ENCODE measurements around the gene ZDHHC18. TPM values are rescaled to one million over a fixed set of nuclear protein-coding genes. Genes with fewer than 3 reads are reported as not detected.
A peak's percentile ranks its signal among the peaks of the same experiment; 100 is the strongest.

ZDHHC18 gene
- total RNA-seq, 4 donors from 2014 or later: 14.1 to 28.4 (median 18.8) TPM

DNA sequence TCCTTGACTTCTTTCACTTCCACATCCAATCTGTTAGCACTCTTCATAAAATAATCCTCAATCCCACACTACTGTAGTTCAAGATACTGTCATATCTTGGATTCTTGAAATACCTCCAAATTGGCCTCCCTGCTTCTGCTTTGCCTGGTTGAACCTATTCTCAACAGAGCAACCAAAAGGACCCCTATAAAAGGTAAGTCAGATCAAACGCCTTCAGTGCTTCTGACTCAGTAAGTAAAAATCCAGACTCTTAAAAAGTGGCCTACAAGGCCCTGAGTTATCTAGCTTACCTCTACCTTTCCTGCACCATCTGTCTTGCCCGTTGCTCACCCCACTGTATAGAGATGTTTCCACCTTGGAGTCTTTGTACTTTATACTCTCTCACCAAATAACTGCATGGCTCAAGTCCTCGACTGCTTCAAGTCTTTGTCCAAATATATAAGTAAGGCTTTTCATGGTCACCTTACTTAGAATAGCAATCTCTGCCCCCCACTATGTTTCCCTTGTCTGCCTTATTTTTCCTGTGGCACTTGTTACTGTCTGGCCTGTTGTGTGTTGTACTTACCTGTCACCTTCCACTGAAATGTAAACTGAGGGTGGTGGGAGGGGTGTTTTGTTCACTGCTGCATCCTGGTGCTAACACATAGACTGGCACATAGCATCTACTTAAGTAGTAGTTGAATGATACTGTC lies 43.8 kb upstream of the ZDHHC18 start:
- no peak for TF ChIP-seq POLR2A (IDR thresholded peaks at IDR 0.05)
- no peak for TF ChIP-seq CTCF (IDR thresholded peaks at IDR 0.05)
- intact Hi-C loops (cut with DNase I; ENCODE audit: low total_unique reads): loop anchor here (10.0 kb wide), 1 partner anchor 88 kb away; the partner anchor contains the start of gene ARID1A
- no peak for DNase-seq (ENCODE audit: low spot score in 2 of 2)
- 79 to 80% methylated on average over 3 of the region's 3 CpGs for WGBS, 2 donors
- no peak overlapping the region for H3K4me3 ChIP-seq (ENCODE audit: low read depth, poor library complexity, severe bottlenecking)

GRCh38 chr1:26783646-26784022 lies 42.9 kb upstream of the ZDHHC18 start:
- no peak overlapping the region for H3K4me3 ChIP-seq (ENCODE audit: low read depth, poor library complexity, severe bottlenecking)
- no peak for DNase-seq (ENCODE audit: low spot score in 2 of 2)
- intact Hi-C loops (cut with DNase I; ENCODE audit: low total_unique reads): loop anchor here (10.0 kb wide), 1 partner anchor 89 kb away; the partner anchor contains the start of gene ARID1A
- 84 to 85% methylated on average over 5 of the region's 5 CpGs for WGBS, 2 donors
- TF ChIP-seq CTCF (IDR thresholded peaks at IDR 0.05) (no peak), POLR2A (IDR thresholded peaks at IDR 0.05) (no peak)

DNA sequence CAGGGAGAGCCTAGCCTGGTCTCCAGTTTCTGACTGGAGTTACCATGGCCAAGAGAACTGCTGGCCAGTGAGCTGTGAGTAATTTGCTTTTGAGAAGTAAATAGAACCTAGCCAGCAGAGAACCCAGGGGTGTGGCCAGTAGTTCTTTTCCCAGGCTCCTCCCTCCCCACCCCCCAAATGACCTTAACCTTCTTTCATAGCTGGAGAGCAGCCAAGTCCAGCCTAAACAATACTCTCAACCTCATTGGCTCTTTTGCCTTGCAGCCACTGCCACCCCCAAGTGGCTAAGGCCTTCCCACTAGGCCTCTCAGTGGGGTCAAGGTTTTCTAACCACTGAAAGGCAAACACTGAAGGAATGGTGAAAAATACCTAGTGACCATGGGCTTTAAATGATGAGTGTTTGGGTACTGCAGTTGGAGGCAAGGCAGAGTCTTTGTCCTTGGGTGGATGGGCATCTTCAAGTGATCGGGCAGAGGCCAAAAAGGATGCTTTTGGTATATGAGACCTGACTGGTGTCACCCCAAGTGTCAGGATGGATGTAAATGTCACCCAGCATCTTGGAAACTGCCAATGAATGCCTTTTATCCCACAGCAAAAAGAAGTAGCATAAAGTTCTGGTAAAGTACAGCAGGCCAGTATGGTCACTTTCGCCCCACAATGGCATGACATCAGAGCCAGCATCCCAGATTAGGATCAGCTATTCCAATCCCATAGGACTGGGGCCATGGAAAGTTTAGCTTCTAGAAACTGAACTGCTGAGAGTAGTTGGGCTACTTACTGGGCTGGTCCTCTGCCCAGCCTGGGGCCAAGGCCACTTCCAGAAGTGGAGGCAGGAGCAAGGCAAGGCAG lies 42.2 kb upstream of the ZDHHC18 start:
- DNase-seq (ENCODE audit: low spot score in 2 of 2): peak in 1 of 2 donors; percentile 51
- no peak overlapping the region for H3K4me3 ChIP-seq (ENCODE audit: low read depth, poor library complexity, severe bottlenecking)
- 100% methylated on average over 2 of the region's 2 CpGs for WGBS, 2 donors
- no peak for TF ChIP-seq POLR2A (IDR thresholded peaks at IDR 0.05)
- TF ChIP-seq CTCF (IDR thresholded peaks at IDR 0.05): no peak
- intact Hi-C loops (cut with DNase I; ENCODE audit: low total_unique reads): loop anchor here (10.0 kb wide), 1 partner anchor 89 kb away; the partner anchor contains the start of gene ARID1A

GRCh38 chr1:26784886-26785285 lies 41.6 kb upstream of the ZDHHC18 start:
- DNase-seq (ENCODE audit: low spot score in 2 of 2): no peak
- intact Hi-C loops (cut with DNase I; ENCODE audit: low total_unique reads): loop anchor here (10.0 kb wide), 1 partner anchor 90 kb away; the partner anchor contains the start of gene ARID1A
- no peak for TF ChIP-seq POLR2A (IDR thresholded peaks at IDR 0.05)
- TF ChIP-seq CTCF (IDR thresholded peaks at IDR 0.05): no peak
- WGBS, 2 donors: 95 to 97% methylated on average over 1 of the region's 1 CpG
- no peak overlapping the region for H3K4me3 ChIP-seq (ENCODE audit: low read depth, poor library complexity, severe bottlenecking)

GRCh38 chr1:26785611-26786436 lies 40.7 kb upstream of the ZDHHC18 start:
- TF ChIP-seq CTCF (IDR thresholded peaks at IDR 0.05) (no peak), POLR2A (IDR thresholded peaks at IDR 0.05) (no peak)
- H3K4me3 ChIP-seq (ENCODE audit: low read depth, poor library complexity, severe bottlenecking): no peak overlapping the region
- intact Hi-C loops (cut with DNase I; ENCODE audit: low total_unique reads): loop anchor here (10.0 kb wide), 1 partner anchor 91 kb away; the partner anchor contains the start of gene ARID1A
- 66 to 68% methylated on average over 5 of the region's 5 CpGs for WGBS, 2 donors
- peak in 1 of 2 donors; percentile 40 for DNase-seq (ENCODE audit: low spot score in 2 of 2)

All from lower leg skin (tissue), 4 donors.